CD4-positive, alpha-beta T cell treated with Interleukin-12 subunit alpha and Interleukin-12 subunit beta, for 1 hour (primary cell): ENCODE measurements around the gene PLCB3.
A peak's percentile ranks its signal among the peaks of the same experiment; 100 is the strongest.

Experiments
- DNase-seq: peaks from one replicate; pipeline ENCODE4 v3.0.0-alpha.2; 2020

Gene PLCB3

DNA sequence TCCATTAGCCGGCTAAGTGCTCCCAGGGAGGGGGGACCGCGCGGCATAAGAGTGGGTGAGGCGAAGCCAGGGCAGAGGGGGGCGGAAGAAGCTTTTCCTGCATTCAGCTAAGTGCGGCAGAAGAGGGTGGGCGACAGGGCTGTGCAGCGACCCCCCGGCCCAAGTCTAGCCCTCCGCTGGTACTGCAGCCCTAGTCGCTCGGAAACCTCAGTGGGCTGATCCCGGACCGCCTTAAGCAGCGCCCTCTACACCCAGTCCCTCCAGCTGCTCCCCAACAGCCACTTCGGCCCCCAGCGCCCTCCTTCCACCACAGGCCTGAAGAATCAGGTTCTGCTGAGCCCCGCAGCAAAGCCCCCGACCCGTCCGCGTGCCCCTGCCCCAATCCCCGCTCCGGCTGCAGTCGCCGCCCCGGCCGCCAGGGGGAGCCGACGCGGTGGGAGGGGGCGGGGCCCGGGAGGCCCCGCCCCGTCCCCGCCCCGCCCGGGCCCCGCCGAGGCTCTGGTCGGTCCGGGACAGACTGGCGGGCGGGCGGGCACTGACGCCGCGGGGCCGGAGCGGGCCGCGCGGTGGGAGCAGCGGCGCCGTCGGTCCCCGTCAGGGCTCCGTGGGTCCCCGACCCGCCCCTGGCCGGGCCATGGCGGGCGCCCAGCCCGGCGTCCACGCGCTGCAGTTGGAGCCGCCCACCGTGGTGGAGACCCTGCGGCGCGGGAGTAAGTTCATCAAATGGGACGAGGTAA, at the start of gene PLCB3:
TSS of gene PLCB3 (plus strand) at position 515 of the 737 bp plus-strand sequence. CDS start at position 635, 120 bp downstream.
- DNase-seq: peak; percentile 74

DNA sequence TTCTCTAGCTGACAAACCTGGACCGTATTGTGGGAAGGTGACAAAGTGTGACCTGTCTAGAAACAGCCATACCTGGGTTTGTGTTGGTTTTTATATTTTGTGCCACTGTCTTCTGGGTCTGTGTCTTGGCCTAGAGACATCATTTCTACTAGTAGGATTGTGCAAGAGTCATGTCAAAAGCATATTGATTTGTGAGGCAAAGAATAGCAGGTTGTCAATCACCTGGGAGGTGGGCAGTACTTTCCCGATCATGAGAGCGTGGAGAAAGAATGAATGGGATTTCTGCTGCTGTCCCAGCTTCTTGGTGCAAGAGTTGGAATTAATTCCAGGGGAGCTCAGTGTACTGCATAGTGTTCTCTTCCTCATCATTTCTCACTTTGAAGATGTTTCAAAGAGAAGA, 49.8 kb upstream of the PLCB3 start:
- DNase-seq: no peak

DNA sequence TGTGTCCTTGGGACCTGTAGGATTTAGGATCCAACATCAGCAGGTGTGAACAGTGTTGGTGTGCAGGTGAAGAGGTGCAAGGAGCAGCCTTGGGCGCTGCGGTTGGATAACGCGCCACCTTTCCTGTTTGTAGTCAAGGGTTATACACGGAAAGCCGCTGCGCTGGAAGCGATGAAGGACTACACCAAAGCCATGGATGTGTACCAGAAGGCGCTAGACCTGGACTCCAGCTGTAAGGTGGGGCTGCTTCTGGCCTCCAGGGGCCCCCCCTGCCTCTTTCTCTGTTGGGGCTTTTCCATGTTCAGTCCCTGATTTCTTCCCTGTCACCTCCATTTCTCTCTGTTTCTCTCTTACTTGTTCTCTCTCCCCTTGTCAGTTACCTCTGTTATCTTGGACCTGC, 48.3 kb upstream of the PLCB3 start:
- no peak for DNase-seq

DNA sequence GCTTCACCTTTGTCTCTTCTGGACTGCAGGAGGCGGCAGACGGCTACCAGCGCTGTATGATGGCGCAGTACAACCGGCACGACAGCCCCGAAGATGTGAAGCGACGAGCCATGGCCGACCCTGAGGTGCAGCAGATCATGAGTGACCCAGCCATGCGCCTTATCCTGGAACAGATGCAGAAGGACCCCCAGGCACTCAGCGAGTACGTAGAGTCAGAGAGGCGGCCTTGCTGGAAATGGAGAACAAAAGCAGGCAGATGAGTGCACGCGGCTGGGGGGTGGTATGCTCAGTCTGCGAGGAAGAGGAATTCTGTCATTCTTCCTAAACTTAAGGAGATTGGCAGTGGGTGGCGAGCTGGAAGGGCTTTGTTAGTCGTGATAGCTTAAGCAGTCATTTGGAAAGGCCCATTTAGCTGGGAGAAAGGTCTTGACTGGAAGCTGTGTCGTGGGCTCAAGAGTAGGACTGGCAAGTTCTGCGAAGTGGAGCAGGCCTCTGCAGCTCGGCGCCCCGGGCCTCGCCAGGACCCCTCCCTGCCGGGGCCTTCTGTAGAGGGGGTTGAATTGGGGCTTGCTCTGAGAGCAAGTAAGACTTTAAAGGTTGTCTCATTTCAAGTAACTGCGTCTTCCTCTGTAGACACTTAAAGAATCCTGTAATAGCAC, 47.8 kb upstream of the PLCB3 start:
- no peak for DNase-seq

DNA sequence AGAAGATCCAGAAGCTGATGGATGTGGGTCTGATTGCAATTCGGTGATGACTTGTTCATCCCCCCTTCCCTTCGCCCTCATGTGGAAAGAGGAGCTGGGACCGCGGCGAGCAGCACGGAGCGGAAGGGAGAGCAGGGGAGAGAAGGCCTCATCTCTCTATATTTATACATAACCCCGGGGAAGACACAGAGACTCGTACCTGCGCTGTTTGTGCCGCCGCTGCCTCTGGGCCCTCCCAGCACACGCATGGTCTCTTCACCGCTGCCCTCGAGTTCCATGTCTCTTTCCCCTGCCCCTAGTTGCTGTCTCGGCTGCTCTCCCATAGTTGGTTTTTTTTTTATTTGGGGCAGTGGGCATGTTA, 47.3 kb upstream of the PLCB3 start:
- no peak for DNase-seq

DNA sequence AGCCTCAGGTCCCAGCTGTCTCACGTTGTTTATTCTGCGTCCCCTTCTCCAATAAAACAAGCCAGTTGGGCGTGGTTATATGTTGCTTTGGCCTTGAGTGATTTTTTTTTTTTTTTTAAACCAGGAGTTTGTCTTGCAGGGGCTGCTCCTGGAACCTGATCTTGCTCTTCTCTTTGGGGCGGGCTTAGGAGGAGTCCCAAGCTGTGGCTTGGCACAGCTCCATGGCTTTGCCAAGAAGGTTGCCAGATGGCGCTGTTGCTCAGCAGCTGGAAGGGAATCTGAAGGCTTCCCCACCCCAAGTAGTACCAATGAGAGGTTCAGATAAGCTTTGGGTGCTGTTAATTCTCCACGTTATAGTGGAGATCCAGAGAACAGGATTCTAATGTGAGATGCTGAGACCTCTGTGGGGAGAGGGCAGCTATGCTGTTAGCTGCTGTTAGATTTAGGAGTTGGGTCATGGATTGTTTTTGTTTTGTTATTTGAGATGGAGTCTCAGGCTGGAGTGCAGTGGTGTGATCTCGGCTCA, 46.8 kb upstream of the PLCB3 start:
- DNase-seq: peak; percentile 89

DNA sequence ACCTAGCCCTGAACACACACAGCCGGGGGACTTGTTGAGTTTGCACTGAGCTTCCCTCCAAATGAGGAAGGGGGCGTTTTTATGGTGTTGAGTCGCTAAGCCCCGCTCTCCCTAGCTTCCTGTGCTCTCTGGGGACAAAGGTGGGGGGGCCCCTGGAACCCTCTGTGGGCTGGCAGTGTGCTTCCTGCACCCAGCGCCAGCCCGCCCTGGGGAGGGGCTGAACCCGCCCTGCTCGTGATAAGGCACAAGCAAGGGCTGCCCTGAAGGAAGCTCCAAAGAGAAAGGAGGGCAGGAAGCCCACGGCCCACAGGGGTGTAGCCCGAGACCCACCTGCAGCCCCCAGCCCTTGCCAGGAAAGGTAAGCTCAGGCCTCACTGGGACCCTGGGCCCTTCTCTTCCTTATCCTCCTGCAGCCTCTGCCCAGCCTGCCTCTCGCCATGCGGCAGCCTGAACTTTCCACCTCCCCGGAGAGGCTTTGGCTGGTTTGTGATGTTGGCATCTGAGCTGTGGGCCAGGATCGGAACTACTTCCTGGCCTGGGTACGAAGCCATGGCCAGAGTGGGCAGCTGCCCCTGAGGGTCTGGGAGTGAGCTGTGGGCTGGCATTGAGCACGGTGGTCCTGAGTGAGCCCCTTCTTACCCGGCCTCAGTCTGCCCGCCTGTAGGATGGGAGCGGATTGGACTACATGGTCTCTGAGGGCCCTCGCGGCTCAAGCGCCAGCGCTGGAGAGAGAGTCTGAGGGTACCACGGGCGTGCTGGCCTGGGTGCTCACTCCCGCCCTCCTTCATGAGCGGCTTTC, 44.7 kb upstream of the PLCB3 start, which contains the start of gene FERMT3:
TSS of gene FERMT3 (plus strand) at position 265 of the 799 bp plus-strand sequence. CDS start 644 bp downstream, outside the sequence.
- peak; percentile 77 for DNase-seq

DNA sequence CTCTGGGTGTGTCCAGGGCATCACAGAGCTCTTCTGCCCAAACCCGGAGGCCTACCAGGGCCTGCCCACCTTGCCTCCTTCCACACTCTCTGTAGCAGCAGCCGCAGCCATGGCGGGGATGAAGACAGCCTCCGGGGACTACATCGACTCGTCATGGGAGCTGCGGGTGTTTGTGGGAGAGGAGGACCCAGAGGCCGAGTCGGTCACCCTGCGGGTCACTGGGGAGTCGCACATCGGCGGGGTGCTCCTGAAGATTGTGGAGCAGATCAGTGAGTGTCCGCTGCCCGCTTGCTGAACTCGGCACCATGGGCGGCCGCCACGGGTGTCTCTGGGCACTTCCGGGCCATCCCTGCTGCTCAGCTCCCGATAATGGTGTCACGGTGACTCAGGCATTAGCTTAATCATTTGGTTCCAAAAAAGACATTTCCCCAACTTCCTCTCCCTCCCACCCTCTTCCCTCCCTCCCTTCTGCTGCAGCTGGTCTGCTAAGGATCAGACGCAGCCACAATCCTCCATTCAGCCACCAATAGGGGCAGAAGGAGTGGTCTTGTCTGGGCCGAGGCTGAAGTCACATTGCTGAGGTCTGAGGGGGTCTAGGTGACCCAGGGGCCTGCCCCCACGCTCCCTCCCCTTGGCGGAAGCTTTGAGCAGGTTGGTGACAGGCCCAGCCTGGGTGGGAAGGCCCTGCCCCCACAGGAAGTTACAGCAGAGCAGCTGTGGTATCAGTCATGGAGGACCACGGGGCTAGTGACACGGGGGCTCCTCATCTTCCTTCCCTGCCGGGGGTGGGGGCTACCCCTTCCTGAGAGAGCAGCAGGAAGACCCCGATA, 43.9 kb upstream of the PLCB3 start:
- DNase-seq: peak; percentile 77

DNA sequence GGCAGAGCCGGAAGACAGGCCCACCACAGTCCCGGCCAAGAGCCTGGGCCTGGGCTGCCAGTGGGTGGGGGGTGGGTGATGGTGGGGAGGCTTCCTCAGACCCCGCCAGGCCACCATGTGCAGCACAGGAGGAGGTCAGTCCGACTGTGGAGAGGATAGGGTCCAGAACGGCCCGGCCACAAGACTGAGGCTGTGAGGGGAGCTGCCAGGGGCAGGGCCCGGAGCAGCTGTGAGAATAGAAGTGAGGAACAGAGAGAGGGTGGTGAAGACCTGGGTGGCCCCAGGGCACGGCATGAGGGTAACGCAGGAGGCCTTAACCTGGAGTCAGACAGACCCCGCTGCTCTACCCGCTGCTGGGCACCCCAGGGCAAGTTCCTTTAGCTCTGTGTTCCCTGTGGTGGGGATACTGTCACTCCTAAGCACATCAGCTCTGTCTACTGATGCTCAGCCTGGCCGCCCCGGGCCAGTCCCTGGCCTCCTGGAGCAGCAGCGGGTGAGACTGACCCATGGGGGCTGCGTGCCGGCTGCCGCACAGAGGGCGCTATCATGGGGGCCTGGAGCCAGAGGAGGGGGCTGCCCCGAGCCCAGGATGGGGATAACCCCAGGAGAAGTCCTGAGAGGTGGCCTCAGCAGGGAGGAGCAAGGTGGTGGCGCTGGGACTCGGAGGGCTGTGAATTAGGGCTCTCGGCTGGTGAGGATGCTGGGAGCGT, 43.1 kb upstream of the PLCB3 start:
- no peak for DNase-seq

DNA sequence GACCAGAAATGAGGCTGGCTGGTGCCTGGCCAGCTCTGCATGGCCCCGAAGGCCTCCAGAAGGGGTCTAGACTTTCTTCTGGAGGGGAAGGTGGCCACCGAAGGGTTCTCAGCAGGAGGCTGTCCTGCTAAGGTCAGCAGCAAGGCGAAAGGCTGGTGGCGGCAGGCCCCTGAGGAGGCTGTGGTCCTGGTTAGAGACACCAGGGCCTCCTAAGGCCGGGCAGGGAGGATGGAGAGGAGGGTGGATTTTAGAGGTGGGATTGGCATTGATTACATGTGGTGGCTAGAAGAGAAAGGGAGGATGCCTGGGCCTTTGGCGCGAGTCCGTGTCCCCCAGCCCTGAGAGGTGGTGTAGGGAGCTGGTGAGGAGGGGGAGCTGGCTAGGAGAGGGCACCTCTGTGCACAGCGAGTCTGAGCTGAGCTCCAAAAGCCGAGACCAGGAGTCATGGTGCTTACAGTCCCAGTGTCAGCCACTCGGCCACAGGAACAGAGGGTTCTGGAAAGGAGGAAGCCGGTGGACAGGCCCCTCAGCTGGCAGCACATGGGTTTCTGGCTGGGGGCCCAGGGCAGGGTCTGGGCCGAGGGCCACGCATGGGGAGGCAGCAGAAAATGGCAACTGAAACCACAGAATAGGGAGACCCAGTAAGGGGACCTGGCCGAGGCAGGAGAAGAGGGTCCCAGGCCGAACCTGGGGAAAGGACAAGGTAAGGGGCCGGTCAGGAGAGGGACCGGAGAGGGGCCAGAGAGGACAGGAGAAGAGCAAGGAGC, 42.4 kb upstream of the PLCB3 start:
- DNase-seq: no peak

DNA sequence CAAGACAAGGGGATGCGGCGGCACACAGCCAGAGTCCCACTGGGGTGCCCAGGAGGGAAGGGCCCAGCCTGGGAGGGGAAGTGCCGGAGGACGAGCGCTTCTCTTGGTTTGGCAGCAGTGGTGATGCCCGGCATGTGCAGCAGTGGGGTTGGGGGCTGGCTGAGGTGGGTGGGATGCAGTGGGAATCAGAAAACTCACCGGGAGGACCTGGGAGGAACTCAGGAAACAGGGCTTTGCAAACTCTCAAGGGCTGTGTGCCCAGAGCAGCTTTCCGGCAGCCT, 41.8 kb upstream of the PLCB3 start:
- DNase-seq: no peak

DNA sequence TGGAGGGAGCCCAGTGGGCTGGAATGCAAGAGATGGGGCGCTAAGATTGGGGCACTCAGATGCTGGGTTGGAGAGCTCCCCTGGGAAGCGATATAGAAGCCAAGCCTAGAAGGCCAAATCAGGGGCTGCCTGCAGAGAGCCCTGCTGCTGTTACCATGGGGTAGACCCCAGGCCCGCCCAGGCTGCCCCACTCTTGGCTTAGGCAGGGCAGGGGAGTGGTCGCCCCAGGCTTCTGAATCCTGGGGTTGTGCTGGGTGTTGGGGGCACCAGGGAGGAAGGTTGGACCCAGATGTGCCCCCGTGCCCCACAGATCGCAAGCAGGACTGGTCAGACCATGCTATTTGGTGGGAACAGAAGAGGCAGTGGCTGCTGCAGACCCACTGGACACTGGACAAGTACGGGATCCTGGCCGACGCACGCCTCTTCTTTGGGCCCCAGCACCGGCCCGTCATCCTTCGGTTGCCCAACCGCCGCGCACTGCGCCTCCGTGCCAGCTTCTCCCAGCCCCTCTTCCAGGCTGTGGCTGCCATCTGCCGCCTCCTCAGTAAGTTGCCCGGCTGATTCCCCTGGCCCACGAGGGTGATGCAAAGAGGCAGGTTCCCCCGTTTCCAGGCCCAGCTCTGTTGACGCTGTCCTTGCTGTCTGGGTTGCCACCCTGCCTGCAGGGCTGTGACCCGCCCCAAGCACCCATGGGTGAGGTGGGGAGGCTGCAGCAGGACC, 40.9 kb upstream of the PLCB3 start:
- no peak for DNase-seq

DNA sequence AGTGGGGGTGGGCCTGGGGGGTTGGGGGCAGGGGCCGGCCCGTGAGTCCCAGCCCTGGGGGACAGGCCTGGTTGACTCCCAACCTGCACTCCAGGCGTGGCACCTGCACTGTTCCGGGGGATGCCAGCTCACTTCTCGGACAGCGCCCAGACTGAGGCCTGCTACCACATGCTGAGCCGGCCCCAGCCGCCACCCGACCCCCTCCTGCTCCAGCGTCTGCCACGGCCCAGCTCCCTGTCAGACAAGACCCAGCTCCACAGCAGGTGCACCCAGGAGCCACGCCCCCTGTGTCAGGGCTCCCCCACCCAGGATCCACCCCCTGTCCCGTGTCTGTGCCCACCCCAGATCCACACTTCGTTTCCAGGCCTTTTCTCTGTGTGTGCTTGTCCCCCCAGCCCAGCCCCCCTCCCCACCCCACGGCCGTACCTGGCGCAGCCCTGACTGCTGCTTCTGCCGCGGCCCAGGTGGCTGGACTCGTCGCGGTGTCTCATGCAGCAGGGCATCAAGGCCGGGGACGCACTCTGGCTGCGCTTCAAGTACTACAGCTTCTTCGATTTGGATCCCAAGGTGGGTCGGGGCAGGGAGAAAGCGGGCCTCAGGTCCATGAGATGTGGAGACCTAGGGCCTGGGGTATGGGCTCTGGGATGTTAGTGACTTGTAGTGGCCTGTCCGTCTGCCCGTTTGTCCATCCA, 40.0 kb upstream of the PLCB3 start:
- DNase-seq: no peak

DNA sequence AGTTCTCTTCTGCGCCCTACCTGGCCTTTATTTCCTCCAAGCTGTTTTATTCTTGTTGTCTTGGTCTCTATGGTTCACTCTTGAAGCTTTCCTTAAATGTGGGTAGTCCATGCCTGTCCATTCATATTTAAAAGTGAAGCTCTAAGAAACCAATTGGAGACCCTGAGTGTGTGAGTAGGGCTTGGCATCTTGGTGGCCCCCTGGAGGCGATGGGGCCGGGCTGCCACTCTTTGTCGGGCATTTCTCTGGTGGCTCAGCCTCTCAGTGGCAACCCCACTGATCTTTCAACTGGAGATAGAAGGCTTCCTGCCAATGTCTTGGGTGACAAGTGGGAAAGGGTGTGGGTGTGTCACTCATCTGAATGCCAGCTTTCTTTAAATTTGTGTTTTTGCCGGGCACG, 34.5 kb upstream of the PLCB3 start:
- DNase-seq: no peak

DNA sequence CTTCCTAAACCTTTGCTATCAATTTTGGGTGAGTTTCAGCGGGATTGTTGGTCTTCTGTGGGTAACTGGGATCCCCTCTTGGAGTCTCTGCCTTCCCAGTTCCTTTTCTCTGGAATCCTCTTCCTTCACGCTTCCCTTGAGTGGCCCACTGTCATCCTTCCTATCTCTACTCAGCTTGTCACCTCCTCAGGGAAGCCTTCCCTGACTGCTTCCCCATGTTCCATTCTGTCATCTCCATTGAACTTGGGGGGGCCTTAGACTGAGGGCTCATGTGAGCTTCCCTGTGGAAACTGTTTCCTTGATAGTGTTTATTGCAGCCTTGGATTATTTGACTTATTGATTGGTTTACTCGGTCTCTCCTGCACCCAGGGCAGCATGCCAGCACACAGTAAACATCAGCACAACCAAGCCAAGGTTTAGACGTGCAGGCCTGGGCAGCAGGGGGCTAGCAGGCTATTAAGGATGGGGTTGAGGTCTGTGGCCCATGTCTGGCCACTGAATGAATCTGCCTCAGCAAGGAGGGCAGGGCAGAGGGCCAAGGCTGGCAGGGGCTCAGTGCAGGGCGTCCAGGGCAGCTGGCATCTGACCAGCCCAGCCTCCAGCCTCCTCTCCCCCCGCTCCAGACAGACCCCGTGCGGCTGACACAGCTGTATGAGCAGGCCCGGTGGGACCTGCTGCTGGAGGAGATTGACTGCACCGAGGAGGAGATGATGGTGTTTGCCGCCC, 32.5 kb upstream of the PLCB3 start:
- no peak for DNase-seq

DNA sequence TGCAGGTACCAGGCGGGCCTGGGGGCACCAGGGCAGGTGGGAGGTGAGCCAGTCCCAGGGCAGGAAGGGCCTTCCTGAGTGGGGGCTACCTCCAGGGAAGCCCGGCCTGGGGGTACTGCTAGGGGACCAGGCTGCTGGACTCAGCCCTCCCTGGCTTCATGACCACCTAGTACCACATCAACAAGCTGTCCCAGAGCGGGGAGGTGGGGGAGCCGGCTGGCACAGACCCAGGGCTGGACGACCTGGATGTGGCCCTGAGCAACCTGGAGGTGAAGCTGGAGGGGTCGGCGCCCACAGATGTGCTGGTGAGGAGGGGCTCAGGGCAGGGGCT, 32.0 kb upstream of the PLCB3 start:
- DNase-seq: no peak

DNA sequence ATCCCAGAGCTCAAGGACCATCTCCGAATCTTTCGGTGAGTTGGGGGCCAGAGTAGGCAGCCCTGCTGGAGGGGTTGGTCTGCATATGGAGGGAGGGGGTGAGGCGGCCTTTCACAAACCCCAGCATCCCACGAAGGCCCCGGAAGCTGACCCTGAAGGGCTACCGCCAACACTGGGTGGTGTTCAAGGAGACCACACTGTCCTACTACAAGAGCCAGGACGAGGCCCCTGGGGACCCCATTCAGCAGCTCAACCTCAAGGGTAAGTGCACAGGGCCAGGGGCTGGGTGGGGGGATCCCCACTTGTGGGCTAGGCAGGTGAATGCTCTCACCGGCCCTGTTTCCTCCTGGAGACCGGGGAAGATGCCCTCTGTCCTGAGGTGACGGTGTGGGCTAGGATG, 31.6 kb upstream of the PLCB3 start:
- no peak for DNase-seq

DNA sequence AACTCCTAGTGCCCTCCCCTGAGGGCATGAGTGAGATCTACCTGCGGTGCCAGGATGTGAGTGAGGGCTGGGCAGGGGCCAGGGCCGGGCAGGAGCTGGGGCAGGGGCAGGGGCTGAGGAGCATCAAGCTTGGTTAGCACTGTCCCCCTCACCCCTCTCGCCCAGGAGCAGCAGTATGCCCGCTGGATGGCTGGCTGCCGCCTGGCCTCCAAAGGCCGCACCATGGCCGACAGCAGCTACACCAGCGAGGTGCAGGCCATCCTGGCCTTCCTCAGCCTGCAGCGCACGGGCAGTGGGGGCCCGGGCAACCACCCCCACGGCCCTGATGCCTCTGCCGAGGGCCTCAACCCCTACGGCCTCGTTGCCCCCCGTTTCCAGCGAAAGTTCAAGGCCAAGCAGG, 31.1 kb upstream of the PLCB3 start:
- no peak for DNase-seq

DNA sequence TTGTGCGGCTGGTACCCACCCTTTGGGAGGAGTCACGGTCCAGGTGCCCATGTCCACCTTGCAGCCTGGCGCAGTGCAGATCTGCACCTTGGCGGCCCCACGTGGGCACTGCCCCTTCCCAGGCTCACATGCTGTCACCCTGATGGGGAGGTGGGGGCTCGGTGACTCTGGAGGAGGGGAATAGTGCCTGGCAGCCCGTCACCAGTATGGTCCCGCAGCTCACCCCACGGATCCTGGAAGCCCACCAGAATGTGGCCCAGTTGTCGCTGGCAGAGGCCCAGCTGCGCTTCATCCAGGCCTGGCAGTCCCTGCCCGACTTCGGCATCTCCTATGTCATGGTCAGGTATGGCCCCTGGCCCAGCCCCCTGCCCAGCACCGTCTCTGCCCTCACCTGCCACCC, 30.5 kb upstream of the PLCB3 start:
- DNase-seq: no peak

DNA sequence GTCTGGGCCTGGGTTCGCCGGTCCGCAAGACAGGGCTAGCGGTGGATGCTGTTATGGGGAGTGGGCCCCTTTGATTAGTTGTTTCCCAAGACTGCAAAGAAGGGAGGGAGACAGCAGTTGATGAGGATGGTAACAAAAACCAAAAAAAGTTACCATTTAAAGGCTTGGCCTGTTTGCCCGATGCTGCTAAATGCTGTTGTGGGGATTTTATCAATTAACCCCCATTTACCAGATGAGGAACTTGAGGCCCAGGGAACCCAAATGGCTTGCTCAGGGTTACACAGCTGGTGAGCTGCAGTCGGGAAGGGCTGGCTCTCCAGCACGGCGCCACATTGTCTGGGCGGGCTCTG, 28.7 kb upstream of the PLCB3 start:
- no peak for DNase-seq
